Thyroid gland (tissue), 4 donors: Measurements from ENCODE around the gene NSDHL. TPM values are rescaled to one million over a fixed set of nuclear protein-coding genes. Genes with fewer than 3 reads are reported as not detected.
A peak's percentile ranks its signal among the peaks of the same experiment; 100 is the strongest.
"Not testable (repeated sequence)": the region's sequence is repeated elsewhere in the genome, so short reads cannot be mapped to it uniquely, and the experiment has no call there.

ENCODE experiments used
- DNase-seq, 2 donors: peaks; one replicate each; pipeline ENCODE4 v3.0.0-alpha.2; 2019
- H3K27ac ChIP-seq, 3 donors: fragments of 200-600 bp; sonication (generic); 1 replicate in 2 of 3; 2 replicates in 1 of 3; pipeline ENCODE4 v1.5.1; 2016 to 2019; ENCODE audit warnings: mild to moderate bottlenecking in 1 of 3, moderate library complexity in 1 of 3
- H3K27me3 ChIP-seq: fragments of 200-600 bp; sonication (generic); one replicate; pipeline ENCODE4 v1.5.1; 2019
- H3K36me3 ChIP-seq, 2 donors: fragments of 200-600 bp; sonication (generic); one replicate each; pipeline ENCODE4 v1.5.1; 2016 to 2019
- H3K4me1 ChIP-seq, 2 donors: fragments of 200-600 bp; sonication (generic); one replicate each; pipeline ENCODE4 v1.5.1; 2017 to 2019
- H3K4me3 ChIP-seq, 3 donors: fragments of 200-600 bp; sonication (generic); replicated peaks in 1 of 3; 1 replicate in 2 of 3; 2 replicates in 1 of 3; pipeline ENCODE4 v1.5.1; 2016; ENCODE audit warnings: mild to moderate bottlenecking in 1 of 3
- H3K9me3 ChIP-seq: fragments of 200-600 bp; sonication (generic); one replicate; pipeline ENCODE4 v1.5.1; 2017
- POLR2A ChIP-seq, 2 donors: fragments of 450-650 bp; IDR thresholded peaks; one replicate each; pipeline ENCODE4 v1.6.1; 2017; ENCODE audit warnings: antibody characterized with exemption in 2 of 2, mild to moderate bottlenecking in 2 of 2, moderate library complexity in 1 of 2
- WGBS, 2 donors: methylation state at CpG; one replicate each; pipeline ENCODE4 v1.1.5; 2017; 5-methylcytosine and 5-hydroxymethylcytosine counted together
- intact Hi-C: fragments of 100-400 bp; cut with DNase I; formaldehyde crosslinking; loops from one replicate; pipeline ENCODE4 v1.15.1; 2023
- total RNA-seq, 4 donors: library from RNA; depleted of rRNA; stranded (reverse); fragments of >200 nt; gene quantifications; one replicate each; pipeline ENCODE4 v1.2.3, GENCODE V29; 2016
- TF ChIP-seq, protein P1 (sequence below), 6 experiments: fragments of 200-600 bp in 3 of 6; fragments of 450-650 bp in 3 of 6; sonication (generic) in 3 of 6; IDR thresholded peaks; one replicate each; pipeline ENCODE4 v1.5.1; 2016 to 2019; ENCODE audit warnings: antibody characterized with exemption in 6 of 6, mild to moderate bottlenecking in 2 of 6, inconsistent platforms in 1 of 6, moderate library complexity in 1 of 6

Gene NSDHL
- total RNA-seq, 4 donors from 2014 or later, result 11.2 to 20.3 (median 17.0) TPM

DNA sequence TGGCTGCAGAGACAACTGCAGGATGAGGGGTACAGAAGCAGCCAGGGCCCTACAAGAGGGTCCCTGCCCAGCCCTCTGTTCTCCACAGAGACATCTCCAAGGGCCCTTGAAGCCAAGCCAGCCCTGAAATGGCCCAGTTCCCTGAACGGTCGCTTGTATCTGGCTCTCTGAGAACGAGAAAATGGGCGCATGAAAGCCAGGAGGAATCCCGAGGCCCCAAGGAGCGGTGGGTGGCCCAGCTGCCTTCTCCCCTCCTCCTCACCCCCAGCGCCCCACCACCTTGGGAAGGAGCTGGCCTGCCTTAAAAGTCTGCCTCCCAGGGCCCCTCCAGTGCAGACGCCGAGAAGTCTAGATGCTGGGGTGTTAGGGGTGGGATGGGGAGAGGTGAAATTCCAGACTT, 72.7 kb downstream of the NSDHL start:
- no peaks in the 10 kb centered on the region for H3K9me3 ChIP-seq
- no peaks in the 10 kb centered on the region for H3K27me3 ChIP-seq
- intact Hi-C loops, result no loop called here
- DNase-seq, result no peak
- no peak overlapping the region for H3K4me3 ChIP-seq
- peaks cover 0 to 12% of the 10 kb centered on the region in 2 donors for H3K4me1 ChIP-seq
- no peaks in the 10 kb centered on the region for H3K36me3 ChIP-seq
- H3K27ac ChIP-seq, result no peak overlapping the region
- 76 to 86% methylated on average over 2 to 5 of the region's 9 CpGs for WGBS, 2 donors
- TF ChIP-seq, protein P1, sequence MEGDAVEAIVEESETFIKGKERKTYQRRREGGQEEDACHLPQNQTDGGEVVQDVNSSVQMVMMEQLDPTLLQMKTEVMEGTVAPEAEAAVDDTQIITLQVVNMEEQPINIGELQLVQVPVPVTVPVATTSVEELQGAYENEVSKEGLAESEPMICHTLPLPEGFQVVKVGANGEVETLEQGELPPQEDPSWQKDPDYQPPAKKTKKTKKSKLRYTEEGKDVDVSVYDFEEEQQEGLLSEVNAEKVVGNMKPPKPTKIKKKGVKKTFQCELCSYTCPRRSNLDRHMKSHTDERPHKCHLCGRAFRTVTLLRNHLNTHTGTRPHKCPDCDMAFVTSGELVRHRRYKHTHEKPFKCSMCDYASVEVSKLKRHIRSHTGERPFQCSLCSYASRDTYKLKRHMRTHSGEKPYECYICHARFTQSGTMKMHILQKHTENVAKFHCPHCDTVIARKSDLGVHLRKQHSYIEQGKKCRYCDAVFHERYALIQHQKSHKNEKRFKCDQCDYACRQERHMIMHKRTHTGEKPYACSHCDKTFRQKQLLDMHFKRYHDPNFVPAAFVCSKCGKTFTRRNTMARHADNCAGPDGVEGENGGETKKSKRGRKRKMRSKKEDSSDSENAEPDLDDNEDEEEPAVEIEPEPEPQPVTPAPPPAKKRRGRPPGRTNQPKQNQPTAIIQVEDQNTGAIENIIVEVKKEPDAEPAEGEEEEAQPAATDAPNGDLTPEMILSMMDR (IDR thresholded peaks at IDR 0.05), result no peak
- no peak for TF ChIP-seq POLR2A (IDR thresholded peaks at IDR 0.05)

DNA sequence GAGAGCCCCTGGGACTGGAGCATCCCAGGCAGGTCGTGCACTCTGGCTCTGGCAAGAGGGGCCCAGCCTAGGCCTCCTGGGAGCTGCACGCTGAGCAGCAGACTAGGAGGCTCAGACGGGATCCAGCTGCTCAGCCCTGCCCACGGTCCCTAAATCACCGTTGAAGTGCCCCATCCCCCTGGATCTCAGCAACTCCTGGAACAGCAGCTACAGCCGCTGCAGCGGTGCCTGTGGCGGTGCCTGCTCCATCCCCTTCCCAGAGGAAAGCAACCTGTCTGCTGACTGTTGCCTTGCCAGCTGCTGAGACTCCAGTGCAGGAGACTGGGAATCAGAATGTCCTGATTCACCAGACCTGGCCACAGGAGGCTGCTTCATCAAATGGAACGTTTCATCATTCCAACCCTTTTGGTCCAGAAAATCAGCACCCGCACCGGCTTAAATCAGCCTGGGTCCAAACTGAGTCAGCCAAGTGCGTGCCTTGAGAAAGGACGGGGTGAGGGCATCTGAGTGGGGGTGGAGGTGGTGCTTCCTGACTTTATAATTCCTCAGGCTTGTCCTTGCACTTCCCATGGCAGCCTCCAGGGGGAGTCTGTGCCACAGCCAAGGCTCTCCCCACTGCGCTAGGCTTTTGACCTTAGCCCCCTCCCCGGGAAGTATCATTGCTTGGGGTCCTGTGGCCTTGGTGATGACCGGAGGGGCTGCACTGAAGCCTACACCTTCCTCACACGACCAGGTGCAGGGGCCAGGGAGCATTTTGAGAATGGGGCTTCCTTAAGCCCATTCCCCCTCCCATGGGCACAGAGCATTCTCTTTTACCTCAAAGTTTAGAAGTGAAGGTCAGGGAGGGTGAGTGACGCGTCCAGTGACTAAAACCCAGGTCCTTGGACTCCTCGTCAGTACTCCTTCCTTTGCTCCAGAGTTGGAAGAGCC, 73.6 kb downstream of the NSDHL start:
- DNase-seq, result peak; percentile 47 to 48
- H3K36me3 ChIP-seq, result no peaks in the 10 kb centered on the region
- TF ChIP-seq, protein P1 (IDR thresholded peaks at IDR 0.05), result peak; percentile 22 to 62 (median 45)
- no peak for TF ChIP-seq POLR2A (IDR thresholded peaks at IDR 0.05)
- intact Hi-C loops, result no loop called here
- H3K9me3 ChIP-seq, result no peaks in the 10 kb centered on the region
- H3K4me3 ChIP-seq, result no peak overlapping the region
- peaks cover 0 to 5% of the 10 kb centered on the region in 2 donors for H3K4me1 ChIP-seq
- H3K27ac ChIP-seq, result no peak overlapping the region
- WGBS, 2 donors, result 34 to 36% methylated on average over 9 to 13 of the region's 20 CpGs
- H3K27me3 ChIP-seq, result no peaks in the 10 kb centered on the region

DNA sequence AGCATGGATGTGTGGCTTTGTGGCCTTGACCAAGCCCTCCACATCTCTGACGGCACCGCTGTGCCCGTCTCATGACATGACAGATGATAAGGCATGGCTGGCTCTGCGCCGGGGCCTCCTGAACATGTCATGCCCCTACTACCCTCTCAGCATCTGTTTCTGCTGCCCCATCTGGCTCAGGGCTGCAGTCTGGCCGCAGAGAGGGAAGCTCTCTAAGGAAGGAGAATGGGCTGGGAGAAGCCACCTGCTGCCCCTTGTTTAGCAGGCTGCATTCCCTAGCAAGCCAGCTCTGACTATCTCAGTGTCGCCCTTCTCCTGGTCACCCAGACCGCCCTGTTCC, 74.2 kb downstream of the NSDHL start:
- no peaks in the 10 kb centered on the region for H3K9me3 ChIP-seq
- H3K27ac ChIP-seq, result no peak overlapping the region
- no peak overlapping the region for H3K4me3 ChIP-seq
- no peaks in the 10 kb centered on the region for H3K27me3 ChIP-seq
- intact Hi-C loops, result no loop called here
- no peak for DNase-seq
- no peak for TF ChIP-seq POLR2A (IDR thresholded peaks at IDR 0.05)
- TF ChIP-seq, protein P1 (IDR thresholded peaks at IDR 0.05), result no peak
- no CpG with 5 or more reads among the region's 8 CpGs for WGBS, 2 donors
- peaks cover 0 to 2% of the 10 kb centered on the region in 2 donors for H3K4me1 ChIP-seq
- no peaks in the 10 kb centered on the region for H3K36me3 ChIP-seq

DNA sequence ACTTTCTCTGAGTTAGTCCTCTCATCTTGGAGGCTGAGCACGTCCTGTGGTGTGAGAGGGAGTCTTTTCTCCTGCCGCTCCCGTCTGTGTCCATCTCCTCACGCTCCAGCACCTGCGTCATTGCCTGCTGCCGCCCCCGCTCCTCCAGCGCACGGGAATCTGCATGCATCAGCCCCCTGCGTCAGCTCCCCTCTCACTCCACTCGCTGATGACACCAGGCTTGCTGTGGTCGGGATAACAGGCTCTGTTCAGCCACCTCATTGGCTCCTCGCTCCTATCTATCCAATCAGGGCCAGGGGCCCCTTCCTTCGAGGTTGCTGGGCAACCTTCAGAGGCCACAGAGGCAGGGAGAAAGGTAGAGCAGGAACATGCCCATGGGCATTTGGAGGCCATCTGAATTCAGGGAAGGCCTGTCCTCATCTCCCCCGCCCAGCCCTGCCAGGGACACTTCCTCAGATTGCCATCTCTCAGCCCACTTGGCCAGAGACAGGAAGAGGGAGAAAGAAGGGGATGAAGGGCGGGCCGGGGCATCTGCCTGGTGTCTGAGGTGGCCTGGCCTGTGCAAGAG, 76.3 kb downstream of the NSDHL start:
- intact Hi-C loops, result no loop called here
- Histone ChIP-seq H3K36me3 (no peaks in the 10 kb centered on the region), H3K27ac (no peak overlapping the region), H3K4me3 (no peak overlapping the region), H3K27me3 (no peaks in the 10 kb centered on the region), H3K4me1 (no peaks in the 10 kb centered on the region), H3K9me3 (no peaks in the 10 kb centered on the region)
- TF ChIP-seq POLR2A (IDR thresholded peaks at IDR 0.05), result no peak
- TF ChIP-seq, protein P1 (IDR thresholded peaks at IDR 0.05), result no peak
- 77 to 83% methylated on average over 5 to 11 of the region's 17 CpGs for WGBS, 2 donors
- DNase-seq, result no peak

DNA sequence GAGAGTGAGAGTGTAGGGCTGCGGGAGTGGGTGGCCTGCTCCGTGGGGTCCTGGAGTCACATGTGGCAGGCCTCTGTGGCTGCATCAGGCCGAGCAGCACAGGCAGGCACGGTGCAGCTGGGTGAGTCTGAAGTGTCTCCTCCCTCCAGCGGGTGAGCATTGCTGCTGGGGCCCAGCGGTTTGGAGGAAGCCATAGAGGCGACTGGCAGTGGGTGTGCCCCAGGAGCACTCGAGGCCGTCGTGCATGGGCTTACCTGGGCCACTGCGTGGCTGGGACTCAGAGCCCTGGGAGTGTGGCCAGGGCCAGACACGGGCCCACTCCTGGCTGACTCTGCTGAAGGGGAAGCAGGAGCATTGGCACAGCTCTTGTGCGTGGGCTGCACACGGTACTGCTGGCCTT, 77.6 kb downstream of the NSDHL start:
- WGBS, 2 donors, result 70% methylated on average over 2 of the region's 14 CpGs; no CpG with 5 or more reads in 1 of the 2 donors
- DNase-seq, result peak; percentile 22 to 29
- H3K4me3 ChIP-seq, result no peak overlapping the region
- no peaks in the 10 kb centered on the region for H3K36me3 ChIP-seq
- intact Hi-C loops, result no loop called here
- H3K27me3 ChIP-seq, result no peaks in the 10 kb centered on the region
- no peak for TF ChIP-seq POLR2A (IDR thresholded peaks at IDR 0.05)
- TF ChIP-seq, protein P1 (IDR thresholded peaks at IDR 0.05), result no peak
- no peaks in the 10 kb centered on the region for H3K9me3 ChIP-seq
- no peaks in the 10 kb centered on the region for H3K4me1 ChIP-seq
- H3K27ac ChIP-seq, result no peak overlapping the region

DNA sequence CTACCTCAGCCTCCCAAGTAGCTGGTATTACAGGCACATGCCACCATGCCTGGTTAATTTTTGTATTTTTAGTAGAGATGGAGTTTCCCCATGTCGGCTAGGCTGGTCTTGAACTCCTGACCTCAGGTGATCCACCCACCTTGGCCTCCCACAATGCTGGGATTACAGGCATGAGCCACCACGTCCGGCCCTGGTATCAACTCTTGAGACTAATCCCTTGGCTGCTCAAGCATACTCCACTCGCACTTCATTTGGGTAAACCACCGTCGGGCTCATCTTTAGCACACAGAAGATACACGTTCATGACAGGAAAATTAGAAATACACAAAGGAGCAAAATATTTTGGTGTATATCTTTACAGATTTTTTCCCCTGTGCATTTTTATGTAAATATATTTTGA, 79.2 kb downstream of the NSDHL start:
- 63 to 69% methylated on average over 6 to 7 of the region's 7 CpGs for WGBS, 2 donors
- DNase-seq, intact Hi-C loops: not testable (repeated sequence)

More for the DNA sequence above, 79.2 kb downstream of the NSDHL start:
- not testable (repeated sequence) for H3K27ac ChIP-seq, H3K9me3 ChIP-seq, H3K27me3 ChIP-seq, H3K4me3 ChIP-seq, H3K4me1 ChIP-seq, H3K36me3 ChIP-seq
